GM21576 (cell line): ENCODE measurements around the gene SPOP.
"Not testable (repeated sequence)": the region's sequence is repeated elsewhere in the genome, so short reads cannot be mapped to it uniquely, and the experiment has no call there.

Experiments
- ATAC-seq: cut with Tn5 transposase; IDR thresholded peaks from one replicate; pipeline ENCODE4 v1.9.1; 2021; ENCODE audit warnings: mild to moderate bottlenecking, moderate library complexity; ENCODE audit not compliant: unreplicated experiment

Gene SPOP

DNA sequence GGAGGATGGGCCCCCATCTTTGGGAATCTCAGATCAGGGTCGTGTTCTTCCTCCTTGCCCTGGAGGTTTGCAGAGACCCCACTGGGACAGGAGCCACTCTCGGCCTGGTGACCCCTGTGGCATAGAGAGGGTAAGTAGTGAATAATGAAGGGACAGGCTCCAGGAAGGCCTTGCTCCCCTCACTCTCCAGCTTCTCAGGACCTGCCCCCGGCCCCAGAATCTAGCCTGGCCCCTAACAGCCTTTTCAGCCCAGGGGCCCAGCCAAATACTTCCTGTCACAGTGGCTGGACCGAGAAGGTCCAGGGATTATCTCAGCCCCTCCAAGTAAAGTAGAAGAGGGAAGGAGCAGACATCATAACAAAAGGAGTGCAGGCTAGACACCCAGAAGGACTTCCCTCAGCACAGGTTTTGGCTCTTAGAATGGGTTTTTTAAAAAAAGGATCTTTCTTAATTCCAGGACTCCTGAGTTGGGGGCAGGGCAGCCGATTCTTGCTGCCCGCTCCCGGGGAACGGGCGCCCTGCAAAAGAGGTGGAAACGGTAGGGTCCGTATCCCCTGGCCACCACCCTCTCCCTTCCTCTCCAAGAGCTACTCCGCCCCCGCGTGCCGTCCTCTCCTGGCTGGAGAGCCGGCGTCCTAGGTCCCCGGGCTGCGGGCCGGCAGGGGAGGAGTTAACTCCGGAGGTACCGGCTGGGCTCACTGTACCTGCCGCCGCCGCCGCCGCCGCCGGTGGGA is 102.8 kb downstream of the SPOP start:
- ATAC-seq = no peak

DNA sequence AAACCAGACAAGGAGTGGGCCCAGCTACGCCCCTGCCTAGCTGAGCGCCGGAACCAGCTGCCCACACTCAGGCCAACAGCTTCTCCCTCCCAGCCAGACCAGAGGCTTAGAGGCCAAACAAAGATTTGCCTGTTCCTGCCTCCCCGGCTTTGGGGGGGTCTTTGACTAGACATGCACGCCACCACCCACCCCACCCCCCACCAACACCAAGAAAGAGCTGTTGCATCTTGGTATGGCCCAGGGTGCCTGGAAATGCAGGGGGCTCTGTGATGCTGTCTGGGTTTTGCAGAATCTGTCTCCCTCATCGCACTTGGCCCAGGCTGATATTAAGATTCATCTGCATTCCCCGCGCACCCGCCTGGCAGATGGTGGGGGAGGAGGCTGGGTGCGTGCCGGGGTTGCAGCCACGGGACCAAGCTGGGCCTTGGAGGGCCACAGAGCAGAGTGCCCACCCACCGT is 103.5 kb downstream of the SPOP start:
- ATAC-seq = no peak

DNA sequence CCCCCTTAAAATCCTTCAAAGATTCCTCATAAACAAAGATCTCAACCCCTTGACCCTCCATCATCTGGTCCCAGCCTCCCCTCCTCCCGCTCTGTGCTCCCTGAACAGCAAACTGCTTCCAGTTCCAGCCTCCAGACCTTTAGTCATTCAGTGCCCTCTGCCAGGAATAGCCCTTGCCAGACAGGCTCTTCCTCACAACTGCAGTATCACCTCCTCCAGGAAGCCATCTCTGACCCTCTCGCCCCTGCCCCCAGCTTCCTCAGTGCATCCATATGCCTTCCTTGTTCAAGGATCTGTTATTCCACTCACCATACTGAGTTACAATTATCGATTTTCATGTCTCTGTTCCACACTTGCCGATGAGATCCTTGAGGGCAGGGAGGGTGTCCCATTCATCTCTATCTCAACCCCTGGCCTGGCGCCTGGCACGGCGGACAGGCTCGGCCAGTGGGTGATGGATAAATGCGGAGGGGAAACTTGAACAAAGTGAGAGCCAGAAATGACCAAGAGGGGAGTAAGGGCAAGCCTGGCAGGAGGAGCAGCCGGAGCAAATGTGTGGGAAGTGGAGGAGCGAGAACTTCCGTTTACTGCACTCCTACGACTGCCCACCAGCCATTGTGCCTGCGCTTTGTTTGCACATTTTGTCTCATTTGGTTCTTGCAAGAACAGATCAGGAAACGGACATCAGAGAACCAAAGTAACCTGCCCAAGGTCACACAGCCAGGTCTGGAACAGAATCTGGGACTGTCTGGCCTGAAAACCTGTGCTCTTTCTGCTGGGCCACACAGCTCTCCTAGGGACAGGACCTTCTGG is 104.2 kb downstream of the SPOP start:
- no peak for ATAC-seq

DNA sequence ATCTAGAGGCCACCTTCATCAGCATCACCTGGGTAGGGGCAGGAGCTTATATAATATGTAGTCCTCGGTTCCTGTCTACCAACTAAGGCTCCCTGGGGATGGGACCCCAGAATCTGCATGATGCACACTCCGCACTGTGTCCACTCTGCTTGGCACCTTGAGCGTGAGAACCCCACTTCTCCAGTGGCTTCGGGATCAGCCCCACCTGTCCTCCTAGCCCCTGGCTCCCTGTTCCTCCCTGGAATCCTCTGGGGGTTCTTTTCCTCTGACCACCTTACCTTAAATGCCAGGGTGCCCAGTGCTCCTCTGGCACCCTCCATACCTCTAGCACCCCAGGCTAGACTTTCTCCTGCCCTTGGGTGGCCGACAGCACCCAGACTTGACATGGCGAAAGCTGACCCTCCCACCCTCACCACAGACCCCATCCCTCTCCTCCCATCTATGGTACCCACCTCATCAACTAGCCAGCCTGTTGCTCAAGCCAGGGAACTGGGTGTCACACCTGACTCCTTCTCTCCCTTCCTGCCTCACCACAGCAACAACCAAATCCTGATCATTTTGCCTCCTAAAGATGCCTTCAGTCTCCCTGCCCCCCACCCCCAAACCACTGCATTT is 105.0 kb downstream of the SPOP start:
- ATAC-seq = no peak

DNA sequence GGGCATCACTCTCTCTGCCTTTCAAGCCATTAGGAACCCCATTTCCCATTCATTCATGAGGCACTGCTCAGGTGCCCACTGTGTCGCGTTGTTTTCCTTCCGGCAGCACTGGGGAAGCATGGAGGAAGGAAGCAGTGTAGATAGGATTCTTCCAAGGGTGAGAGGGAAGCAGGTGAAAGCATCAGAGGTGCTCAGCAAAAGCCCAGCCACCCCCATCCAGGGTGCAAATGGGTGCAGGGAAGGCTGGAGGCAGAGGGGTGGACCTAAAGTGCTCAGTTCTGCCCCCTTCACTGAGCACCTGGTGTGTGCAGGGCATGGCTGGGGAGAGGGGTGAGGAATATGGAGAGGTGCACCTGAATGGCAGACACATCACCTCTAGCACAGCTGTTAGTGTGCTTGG is 105.7 kb downstream of the SPOP start:
- ATAC-seq = no peak

DNA sequence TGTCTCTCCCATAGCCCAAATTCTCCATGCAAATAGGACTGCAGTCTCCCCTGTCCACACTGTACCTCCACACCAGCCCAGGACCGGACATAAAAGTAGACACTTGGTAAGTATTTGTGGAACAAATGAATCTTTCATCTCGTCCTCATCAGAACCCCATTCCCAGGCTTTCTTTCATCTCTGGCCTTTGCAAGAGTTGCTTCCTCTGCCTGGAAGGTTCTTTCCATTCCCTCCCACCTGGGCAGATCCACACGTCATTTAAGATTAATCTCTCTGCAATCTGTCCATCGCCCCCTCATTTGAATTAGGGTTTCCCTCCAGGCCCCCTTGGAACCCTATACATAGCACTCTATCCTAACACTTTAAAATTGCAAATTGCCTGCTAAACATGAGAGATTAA is 106.1 kb downstream of the SPOP start:
- ATAC-seq = no peak

DNA sequence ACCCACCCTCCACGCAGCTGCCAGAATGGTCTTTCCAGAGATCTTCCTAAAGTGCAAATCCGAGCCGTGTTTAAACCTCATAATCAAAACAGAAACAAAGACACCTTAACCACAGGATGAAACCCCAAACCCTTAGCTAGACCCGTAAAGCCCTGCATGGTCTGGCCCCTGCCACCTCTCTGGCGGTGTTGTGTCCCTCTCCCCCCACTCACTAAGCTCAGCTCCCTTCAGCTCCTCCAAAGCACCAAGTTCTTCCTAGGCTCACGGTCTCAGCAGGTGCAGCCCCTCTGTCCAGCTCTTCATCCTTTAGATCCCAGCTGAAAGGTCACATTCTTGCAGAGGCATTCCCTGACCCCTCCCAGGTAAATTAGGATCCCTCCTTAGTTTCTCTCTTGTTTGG is 106.6 kb downstream of the SPOP start:
- ATAC-seq = no peak

DNA sequence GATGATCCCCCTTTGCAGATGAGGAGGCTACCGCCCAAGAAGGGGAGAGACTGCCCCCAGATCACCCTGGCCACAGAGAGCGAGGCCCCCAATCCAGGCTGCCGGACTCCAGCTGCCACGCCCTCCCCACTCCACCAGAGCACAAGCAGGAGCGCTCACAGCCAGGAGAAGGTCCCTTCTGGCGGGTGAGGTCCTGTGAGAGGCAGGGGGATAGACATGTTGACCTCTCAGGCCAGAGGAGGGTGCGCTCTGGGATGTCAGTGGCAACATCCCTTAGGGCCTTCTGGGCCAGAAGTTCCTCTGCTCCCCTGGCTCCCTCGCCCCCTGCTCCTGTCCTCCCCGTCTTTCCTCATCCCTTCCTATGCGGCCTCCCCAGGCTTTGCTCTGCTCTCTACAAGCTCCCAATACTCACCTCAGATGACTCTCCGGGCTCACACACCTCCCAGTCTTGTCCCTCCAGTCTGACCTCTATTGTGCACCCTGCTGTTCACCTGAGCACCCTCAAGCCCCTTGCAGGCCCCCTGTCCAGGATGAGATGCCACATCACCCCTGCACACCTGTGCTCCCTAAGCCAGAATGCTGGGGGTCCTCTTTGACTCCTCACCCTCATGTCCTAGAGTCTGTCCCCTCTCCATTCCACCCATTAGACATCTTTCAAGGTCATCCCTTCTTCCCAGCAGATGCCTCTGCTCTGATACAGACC is 107.2 kb downstream of the SPOP start:
- ATAC-seq = no peak

DNA sequence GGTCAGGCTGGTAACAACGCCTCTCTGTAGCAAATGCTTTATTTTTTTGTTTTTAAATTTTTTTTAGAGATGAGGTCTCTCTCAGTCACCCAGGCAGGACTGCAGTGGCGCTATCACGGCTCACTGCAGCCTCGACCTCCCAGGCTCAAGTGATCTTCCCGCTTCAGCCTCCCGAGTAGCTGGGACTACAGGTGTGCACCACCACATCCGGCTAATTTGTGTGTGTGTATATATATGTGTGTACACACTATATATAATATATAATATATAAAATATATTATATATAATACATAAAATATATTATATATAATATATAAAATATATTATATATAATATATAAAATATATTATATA is 109.2 kb downstream of the SPOP start:
- ATAC-seq = not testable (repeated sequence)

DNA sequence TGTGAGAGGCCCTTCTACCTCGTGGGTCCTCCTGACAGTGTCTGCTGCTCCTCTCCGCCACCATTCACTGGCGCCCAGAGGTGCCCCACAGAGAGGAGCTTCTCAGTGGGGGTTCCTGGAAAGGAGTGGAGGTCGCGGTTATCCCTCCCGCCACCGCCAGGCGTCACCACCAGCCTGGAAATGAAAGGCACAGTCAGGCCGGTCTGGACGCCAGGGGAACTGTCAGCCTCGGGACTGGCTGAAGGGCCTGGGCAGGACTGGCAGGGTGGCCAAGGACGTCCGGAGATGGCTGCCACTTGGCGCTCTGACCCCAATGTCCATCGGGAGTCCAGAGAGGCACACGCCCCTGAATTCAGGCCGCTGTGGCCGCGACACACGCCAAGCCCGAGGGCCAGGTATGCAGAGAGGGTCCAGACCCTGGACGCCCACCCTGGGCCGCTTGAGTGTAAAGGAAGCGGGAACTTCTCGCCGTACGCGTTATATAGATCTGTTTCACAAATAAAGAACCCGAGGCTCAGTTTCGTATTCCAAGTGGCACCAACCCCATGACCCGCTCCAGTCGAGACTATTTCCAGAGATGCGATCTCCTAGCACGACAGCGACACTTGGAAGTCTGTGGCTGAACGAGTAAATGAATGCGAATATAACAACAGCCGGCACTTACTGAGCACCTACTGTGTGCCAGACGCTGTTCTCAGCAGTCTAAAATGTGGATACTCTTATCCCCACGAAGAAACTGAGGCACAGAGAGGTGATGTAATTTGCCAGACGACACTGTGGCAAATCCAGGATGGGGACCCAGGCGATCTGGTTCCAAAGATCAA is 109.8 kb downstream of the SPOP start:
- ATAC-seq = no peak

DNA sequence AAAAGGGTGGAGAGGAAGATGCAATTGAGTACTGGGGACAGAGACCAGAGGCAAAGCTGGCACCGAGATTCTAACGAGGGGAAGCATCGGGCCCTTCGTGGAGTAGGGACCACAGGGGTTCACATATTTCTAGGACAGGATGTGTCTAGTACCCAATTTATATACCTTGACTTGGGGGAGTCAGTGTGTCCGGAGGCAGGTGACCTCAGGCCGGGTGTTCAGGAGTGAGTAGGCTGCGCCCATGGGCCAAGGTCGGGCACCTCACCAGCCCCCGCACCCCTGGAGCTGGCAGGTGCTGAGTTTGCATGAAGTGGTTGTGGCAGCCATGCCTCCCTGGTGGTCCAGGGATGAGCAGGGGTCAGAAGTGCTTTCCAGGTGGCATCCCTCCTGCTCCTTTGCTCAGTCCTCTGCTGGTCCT is 110.8 kb downstream of the SPOP start:
- no peak for ATAC-seq

DNA sequence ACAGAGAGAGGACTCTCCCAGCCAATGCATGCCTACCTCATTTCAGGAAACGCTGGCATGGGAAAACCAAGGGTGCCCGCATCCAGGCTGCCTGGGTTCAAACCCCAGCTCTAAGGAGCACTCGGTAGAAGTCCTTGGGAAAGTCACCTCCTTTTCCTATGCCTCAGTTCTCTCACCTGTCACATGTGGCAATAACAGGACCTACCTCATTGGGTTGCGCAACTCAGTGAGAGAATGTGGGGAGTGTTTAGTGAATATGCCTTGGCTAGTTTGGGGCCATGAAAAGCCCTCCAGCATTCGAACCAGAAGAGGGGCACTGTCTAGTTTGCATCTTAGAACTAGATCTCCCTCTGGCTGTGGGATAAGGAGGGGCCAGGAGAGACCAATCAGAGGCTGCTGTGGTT is 111.2 kb downstream of the SPOP start:
- no peak for ATAC-seq

DNA sequence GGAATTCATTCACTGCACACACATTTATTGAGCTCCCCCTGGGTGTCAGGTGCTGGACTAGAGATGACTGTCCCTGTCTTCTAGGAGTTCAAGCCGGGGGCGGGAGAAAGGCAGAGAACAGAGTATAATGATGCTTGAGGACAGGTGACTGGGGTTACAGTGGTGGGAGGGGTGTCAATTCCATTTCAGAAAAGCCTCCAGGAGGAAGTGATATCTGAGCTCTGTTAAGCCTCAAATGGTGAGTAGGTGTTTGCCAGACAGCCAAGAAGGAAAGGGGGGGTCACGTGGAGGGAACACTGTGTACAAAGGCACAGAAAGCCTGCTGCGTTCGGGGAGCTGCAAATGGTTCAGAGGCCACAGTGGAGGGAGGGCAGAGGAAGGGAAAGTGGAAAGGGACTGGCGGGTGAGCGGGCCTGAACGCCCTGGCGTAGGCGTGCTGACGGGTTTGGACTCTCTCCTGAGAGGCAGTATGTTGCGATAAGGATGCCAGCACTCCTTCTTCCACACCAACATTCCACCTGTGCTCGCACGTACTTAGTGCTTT is 111.9 kb downstream of the SPOP start:
- ATAC-seq = no peak

DNA sequence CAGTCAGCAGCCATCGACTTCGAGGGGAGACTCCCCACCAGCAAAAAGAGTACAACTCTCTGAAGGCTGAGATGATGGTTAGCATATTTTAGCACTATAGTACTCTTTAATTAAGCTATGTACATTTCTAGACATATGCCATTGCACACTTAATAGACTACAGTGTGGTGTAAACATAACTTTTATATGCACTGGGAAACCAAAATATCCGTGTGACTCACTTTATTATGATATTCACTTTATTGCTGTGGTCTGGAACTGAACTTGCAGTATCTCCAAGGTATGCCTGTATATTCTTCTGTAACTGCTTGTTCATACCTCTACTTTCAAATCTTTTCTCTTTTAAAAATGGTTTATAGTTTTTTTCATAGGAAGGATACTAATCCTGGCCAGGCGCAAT is 113.3 kb downstream of the SPOP start:
- ATAC-seq = no peak

DNA sequence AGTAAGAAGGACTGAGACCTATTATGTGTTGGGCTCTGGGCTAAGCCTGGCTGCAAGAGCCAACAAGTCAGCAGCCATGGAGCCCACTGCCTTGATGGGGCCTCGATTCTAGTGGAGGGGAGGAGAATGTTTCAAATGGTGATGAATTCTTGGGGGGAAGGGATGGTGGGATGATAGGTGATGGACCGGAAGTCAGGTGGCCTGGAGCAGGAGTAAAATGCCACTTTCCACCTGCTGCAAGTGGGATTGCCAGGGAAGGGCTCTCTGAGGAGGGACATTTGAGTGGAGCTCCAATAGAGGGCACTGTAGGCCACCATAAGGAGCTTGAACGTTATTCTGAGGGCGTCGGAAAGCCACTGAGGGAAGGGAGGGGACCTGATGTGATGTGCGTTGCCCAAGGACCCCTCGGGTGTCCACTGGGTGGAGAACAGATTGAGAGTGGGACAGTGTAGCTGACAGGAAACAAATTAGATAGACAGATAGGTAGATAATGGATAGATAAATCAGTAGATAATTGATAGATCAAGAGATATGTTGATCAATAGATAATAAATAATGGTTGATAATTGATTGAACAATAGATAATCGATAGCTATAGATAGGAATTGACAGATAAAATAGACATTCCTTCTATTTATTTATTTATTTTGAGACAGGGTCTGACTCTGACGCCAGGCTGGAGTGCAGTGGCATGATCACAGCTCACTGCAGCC is 120.4 kb downstream of the SPOP start:
- no peak for ATAC-seq

DNA sequence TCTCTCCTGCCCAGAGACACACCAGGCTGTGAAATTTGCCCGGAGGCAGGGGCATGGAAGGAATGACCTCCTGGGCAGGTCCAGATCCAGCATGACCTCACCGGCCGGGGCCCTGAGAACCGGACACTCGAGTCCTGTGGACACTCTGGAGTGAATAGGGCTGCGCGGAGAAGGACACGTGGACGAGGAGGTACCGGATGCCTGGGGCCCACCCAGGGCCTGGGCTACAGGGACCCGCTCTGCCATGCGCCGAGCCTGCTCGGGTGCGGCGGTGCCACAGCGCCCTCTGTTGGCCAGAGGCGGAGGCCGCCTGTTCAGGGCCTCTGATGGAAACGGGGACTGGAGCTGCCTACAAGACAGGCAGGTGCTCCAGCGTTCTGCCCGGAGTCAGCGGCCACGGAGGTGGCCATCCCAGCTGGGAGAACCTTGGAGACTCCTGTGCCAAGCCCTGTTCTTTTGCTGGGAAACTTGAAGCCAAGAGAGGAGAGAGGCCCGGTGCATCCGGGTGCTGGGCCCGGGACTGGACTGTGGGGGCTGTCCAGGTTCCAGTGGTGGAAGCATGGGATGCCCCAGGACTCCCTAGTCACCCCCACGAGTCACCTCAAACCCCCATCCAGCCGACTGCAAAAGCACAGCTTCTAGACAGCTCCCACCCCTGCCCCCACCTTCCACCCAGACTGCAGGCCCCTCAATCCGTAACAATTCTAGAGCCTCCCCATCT is 121.5 kb downstream of the SPOP start:
- no peak for ATAC-seq

DNA sequence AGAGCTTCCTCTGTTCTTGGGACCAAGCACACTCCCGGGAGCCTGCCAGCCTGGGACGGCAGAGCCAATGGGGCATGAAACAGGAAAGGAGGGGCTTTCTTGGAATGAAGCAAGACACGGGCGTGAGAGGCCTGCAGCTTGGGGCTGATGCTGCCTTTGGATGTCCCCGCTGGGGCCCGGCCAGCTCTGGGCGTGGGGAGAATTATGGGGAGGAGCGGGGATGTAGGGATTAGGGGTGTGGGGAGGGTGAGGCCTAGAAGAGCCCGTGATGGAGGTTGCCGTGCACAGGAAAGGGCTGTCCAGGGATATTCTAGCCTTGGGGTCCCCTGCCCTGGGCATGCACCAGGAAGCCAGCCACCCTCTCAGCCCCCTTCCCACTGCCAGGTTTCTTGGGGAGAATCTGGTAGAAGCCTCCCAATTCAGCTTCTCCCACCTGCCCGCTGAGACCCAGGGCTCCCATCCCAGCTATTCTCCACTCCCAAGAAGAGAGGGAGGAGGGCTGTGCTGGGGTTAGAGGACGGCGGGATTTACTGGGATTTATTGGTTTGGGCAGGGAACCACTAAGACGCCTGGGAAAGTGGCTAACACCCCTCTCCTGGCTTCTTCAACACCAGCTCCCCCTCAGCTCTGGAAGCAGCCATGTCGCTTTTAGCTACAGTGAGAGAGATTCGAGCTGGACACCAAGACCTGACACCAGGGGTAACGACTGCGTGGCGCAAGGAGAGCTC is 122.2 kb downstream of the SPOP start:
- no peak for ATAC-seq
